ENCODE measurements around the gene PCGF2. TPM values are rescaled to one million over a fixed set of nuclear protein-coding genes. Genes with fewer than 3 reads are reported as not detected.

PCGF2 gene
- total RNA-seq, 1 experiment from 2014 or later, result 43.9 TPM

DNA sequence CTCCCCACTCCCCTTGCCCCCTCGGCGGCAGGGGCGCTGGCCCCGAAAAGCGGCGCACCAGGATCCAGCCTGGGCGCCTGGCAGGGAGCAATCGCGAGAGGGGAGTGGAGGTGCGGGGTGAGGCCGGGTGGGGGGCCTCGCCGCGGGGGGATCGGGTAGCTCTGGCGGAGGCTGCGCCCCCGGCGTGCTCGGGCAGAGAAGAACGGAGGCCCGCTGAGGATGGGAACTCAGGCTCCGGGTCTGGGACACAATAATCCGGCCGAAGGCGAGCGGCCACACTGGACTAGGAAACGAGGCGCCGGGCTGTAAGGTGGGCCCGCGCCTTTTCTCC, 721 bp upstream of the PCGF2 start:
- DNase-seq (ENCODE audit: low read depth, low spot score) (no peak), ATAC-seq (no peak; the same call in 1 of the 2 replicates)
- peak overlapping the region; percentile 96 for H3K27ac ChIP-seq (ENCODE audit: low read length)
- BruUV-seq (replicated peaks), result no TSS peak
- H3K9me3 ChIP-seq (ENCODE audit: control insufficient read depth, insufficient read depth, low read depth, low read length), result no peaks in the 10 kb centered on the region
- no peaks in the 10 kb centered on the region for H3K27me3 ChIP-seq (ENCODE audit: control insufficient read depth, insufficient read depth, low read length)
- H3K4me1 ChIP-seq (ENCODE audit: control insufficient read depth, insufficient read depth, low read length), result peaks cover 21% of the 10 kb centered on the region
- peaks cover 2% of the 10 kb centered on the region; the same call in 1 of the 2 replicates for H3K36me3 ChIP-seq (ENCODE audit: control insufficient read depth, insufficient read depth, low read length)
- TF ChIP-seq, protein P1, sequence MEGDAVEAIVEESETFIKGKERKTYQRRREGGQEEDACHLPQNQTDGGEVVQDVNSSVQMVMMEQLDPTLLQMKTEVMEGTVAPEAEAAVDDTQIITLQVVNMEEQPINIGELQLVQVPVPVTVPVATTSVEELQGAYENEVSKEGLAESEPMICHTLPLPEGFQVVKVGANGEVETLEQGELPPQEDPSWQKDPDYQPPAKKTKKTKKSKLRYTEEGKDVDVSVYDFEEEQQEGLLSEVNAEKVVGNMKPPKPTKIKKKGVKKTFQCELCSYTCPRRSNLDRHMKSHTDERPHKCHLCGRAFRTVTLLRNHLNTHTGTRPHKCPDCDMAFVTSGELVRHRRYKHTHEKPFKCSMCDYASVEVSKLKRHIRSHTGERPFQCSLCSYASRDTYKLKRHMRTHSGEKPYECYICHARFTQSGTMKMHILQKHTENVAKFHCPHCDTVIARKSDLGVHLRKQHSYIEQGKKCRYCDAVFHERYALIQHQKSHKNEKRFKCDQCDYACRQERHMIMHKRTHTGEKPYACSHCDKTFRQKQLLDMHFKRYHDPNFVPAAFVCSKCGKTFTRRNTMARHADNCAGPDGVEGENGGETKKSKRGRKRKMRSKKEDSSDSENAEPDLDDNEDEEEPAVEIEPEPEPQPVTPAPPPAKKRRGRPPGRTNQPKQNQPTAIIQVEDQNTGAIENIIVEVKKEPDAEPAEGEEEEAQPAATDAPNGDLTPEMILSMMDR (IDR thresholded peaks at IDR 0.05), result no peak
- no peak for TF ChIP-seq POLR2AphosphoS5 (IDR thresholded peaks at IDR 0.05; ENCODE audit: low read depth, low read length)
- TF ChIP-seq REST (IDR thresholded peaks at IDR 0.05; ENCODE audit: insufficient read depth in 1 of 2, low read depth in 2 of 2, low read length in 1 of 2), result no peak
- TF ChIP-seq SIN3A (IDR thresholded peaks at IDR 0.05; ENCODE audit: borderline replicate concordance, insufficient read depth, low read depth, low read length), result no peak
- TF ChIP-seq TCF7L2 (IDR thresholded peaks at IDR 0.05; ENCODE audit: low read depth, low read length), result no peak
- intact Hi-C loops (cut with micrococcal nuclease; ENCODE audit: unreplicated experiment) (no loop called here), in situ Hi-C loops (cut with HindIII; ENCODE audit: low pct_unique_long_range_greater_than_20kb, low sequenced_read_pairs) (no loop called here)
- peak overlapping the region; percentile 76 to 90 for H3K4me3 ChIP-seq (ENCODE audit: low read depth in 2 of 2, low read length in 2 of 2)
- CTCF ChIA-PET, result no interaction called here
- POLR2A ChIA-PET, result no interaction called here

DNA sequence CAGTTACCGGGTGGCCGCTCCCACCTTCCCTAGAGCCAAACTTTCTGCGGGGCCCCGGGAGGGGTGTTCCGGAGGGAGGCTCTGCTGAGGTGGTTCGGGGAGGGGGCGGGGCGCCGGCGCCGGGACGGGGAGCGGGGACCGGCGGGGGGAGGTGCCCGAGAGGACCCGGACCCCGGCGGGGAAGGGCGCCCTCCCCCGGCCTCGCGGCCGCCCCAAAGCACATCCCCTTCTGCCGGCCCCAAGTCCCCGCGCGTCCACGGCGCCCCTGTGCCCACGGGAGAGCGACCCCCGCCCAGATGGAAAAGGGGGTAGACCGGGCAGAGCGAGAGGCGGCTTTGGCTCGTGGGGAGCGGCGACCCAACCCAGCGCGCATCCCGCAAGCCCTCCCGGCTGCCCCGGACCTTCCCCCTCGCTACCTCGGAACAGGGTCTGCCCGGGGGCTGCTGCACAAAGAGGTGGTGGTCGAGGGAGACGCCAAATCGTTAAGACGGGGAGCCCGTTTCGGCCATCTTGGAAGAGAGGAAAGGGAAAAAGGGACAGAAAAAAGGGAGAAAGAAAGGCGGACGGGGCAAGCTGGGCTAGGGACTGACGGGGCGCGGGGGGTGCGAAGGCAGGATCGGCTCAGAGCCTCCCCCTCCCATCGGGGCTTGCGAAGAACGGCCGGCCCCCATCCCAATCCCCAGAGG, 530 bp downstream of the PCGF2 start:
- no peak for TF ChIP-seq SIN3A (IDR thresholded peaks at IDR 0.05; ENCODE audit: borderline replicate concordance, insufficient read depth, low read depth, low read length)
- TF ChIP-seq TCF7L2 (IDR thresholded peaks at IDR 0.05; ENCODE audit: low read depth, low read length), result no peak
- no peak for TF ChIP-seq POLR2AphosphoS5 (IDR thresholded peaks at IDR 0.05; ENCODE audit: low read depth, low read length)
- TF ChIP-seq, protein P1 (IDR thresholded peaks at IDR 0.05), result no peak
- TF ChIP-seq REST (IDR thresholded peaks at IDR 0.05; ENCODE audit: insufficient read depth in 1 of 2, low read depth in 2 of 2, low read length in 1 of 2), result no peak
- in situ Hi-C loops (cut with HindIII; ENCODE audit: low pct_unique_long_range_greater_than_20kb, low sequenced_read_pairs) (no loop called here), intact Hi-C loops (cut with micrococcal nuclease; ENCODE audit: unreplicated experiment) (no loop called here)
- ATAC-seq (no peak), DNase-seq (ENCODE audit: low read depth, low spot score) (no peak)
- Histone ChIP-seq H3K27ac (ENCODE audit: low read length) (peak overlapping the region; percentile 83), H3K4me1 (ENCODE audit: control insufficient read depth, insufficient read depth, low read length) (peaks cover 29% of the 10 kb centered on the region), H3K36me3 (ENCODE audit: control insufficient read depth, insufficient read depth, low read length) (peaks cover 2% of the 10 kb centered on the region; the same call in 1 of the 2 replicates), H3K4me3 (ENCODE audit: low read depth in 2 of 2, low read length in 2 of 2) (peak overlapping the region; percentile 73 to 75), H3K27me3 (ENCODE audit: control insufficient read depth, insufficient read depth, low read length) (no peaks in the 10 kb centered on the region), H3K9me3 (ENCODE audit: control insufficient read depth, insufficient read depth, low read depth, low read length) (no peaks in the 10 kb centered on the region)
- CTCF ChIA-PET, result no interaction called here
- no TSS peak for BruUV-seq (replicated peaks)
- POLR2A ChIA-PET, result no interaction called here
